Stimulated activated CD4-positive, alpha-beta T cell treated with anti-CD3 and anti-CD28 coated beads, Interleukin-2, amount 100 ng/mL, for 4 hours (primary cell): ENCODE results near the gene TNFAIP3.
"Not testable (repeated sequence)": the region's sequence is repeated elsewhere in the genome, so short reads cannot be mapped to it uniquely, and the experiment has no call there.

Source experiments
- DNase-seq: peaks from one replicate; pipeline ENCODE4 v3.0.0-alpha.2; 2020; ENCODE audit warnings: low read depth

TNFAIP3 gene

DNA sequence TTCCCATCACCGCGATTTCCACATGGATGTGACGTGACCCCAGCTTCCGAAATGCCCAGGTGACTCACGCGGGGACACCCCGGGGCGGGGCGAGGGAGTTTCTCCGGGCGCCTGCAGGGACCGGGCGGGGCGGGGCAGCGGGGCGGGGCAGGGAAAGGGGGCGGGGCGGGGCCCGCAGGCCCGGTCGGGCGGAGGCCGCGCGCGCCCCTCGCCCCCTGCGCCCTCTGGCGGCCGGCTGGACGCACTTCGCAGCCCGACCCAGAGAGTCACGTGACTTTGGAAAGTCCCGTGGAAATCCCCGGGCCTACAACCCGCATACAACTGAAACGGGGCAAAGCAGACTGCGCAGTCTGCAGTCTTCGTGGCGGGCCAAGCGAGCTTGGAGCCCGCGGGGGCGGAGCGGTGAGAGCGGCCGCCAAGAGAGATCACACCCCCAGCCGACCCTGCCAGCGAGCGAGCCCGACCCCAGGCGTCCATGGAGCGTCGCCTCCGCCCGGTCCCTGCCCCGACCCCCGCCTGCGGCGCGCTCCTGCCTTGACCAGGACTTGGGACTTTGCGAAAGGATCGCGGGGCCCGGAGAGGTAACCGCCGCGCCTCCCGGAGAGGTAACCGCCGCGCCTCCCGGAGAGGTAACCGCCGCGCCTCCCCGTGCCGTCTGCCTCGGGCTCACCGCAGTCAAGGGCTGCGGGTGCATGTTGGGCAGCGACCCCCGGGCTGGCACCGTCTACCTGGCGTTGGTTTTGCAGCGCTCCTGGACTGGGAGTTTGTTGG, at the start of gene TNFAIP3:
TSS of gene TNFAIP3 (plus strand) at position 346 of the 771 bp plus-strand sequence. CDS start 3,969 bp downstream, outside the sequence.
- DNase-seq, result peak; percentile 91

GRCh38 chr6:137818440-137818839, 48.6 kb upstream of the TNFAIP3 start:
- no peak for DNase-seq

DNA sequence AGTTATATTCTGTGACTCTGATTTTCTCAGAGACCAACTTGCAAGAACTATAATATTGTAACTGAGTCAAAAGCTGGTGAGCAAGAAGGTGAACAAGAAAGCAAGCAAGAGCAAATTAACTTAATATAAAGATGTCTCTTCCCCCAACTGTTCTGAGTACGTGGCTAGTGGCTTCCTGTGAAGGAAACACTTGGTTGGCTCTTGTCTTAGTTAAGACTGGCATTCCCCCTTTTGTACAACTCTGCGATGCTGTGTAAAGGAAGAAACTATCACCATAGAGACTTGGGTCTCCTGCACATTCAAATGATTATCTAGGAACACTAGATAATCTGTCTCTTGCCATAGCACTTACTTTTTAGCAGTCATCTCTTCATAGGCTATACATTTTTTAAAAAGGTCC, 47.3 kb upstream of the TNFAIP3 start:
- no peak for DNase-seq

DNA sequence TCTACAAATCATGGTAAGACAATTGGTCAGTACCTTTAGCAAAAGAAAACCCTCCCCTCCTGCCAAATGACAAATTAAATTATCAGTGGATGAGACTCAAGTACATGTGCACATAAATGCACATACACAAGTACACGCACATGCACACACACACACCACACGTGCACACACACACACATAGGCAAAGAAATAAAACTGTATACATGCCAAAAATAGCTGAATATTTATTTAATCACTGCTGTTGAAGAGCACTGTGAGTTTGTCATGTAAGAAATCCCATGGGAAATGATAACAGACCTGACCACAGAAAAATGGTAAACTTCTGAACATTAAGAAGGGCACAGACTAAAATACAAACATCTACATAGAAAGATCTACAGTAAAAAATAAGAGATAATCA, 46.6 kb upstream of the TNFAIP3 start:
- DNase-seq, result no peak

- DNase-seq, result no peak
Measured at GRCh38 chr6:137820952-137821351, 46.1 kb upstream of the TNFAIP3 start.

DNA sequence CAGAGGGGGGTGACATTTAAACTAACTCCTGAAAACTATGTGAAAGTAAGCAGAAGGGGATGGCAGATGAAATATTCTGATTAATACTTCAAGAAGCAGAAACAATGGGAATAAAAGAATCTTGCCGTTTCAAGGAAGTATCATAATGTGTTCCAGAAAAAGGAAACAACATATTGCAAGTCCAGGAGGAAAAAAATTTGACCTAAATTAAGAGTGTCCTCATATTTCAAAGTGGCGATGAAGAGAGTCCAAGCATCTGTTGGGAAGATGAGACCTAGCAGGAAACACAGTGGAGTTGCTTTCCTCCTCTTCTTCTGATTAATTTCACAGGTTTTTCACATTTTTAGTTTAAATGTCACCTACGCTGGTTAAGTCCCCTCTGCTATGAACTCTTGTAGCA, 45.6 kb upstream of the TNFAIP3 start:
- no peak for DNase-seq

GRCh38 chr6:137823826-137824555, 43.1 kb upstream of the TNFAIP3 start:
- peak; percentile 55 for DNase-seq

DNA sequence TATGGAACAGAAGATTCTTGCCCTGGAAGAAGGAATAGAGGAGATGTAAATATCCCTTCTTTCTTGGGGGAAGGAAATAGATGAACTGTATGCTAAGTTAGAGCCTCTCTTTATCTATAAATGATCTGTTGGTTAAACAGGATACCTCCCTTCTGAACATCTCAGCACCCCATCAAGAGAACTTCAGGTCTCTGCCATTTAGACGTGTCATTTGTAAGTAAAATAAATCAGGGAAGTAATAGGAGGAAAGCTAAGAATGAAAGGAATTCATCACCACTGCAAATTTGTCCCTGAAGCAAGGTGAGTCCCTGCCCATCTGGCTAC, 42.5 kb upstream of the TNFAIP3 start:
- no peak for DNase-seq

DNA sequence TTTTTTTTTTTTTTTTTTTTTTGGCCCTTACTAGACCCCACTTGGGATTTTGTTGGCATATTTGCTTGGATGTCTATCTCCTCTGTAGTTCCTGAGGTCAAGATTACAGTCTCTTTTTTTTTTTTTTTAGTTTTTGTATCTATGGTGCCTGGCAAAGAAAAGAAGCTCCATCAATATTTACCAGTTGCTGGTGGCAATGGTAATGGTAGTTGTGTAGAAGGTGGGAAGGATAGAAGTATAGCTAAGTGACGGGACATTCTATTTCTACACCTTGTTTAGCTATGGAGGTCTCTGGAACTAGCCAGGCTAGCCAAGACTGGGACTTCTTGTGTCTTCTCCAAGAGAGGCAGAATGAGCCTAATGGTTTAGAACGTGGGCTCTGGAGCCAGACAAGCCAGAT, 42.2 kb upstream of the TNFAIP3 start:
- no peak for DNase-seq

DNA sequence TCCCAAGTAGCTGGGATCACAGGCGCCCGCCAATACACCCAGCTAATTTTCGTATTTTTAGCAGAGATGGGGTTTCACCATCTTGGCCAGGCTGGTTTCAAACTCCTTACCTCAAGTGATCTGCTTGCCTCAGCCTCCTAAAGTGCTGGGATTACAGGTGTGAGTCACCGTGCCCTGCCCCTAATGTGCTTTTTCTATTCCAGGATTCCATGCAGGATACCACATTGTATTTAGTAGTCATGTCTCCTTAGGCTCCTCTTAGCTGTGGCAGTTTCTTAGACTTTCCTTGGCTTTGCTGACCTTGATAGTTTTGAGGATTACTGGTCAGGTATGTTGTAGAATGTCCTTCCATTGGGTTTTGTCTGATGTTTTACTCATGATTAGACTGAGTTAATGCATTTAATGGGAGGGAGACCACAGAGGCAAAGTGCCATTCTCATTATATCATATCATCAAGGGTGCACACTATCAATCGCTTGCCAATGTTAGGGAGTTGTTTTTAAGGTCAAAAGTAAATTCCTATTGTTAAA, 39.6 kb upstream of the TNFAIP3 start:
- DNase-seq, result no peak

GRCh38 chr6:137827977-137828810, 38.9 kb upstream of the TNFAIP3 start:
- DNase-seq, result no peak

GRCh38 chr6:137829641-137830083, 37.4 kb upstream of the TNFAIP3 start:
- DNase-seq, result no peak

- DNase-seq, result no peak
Measured at GRCh38 chr6:137830511-137830911, 36.5 kb upstream of the TNFAIP3 start.

DNA sequence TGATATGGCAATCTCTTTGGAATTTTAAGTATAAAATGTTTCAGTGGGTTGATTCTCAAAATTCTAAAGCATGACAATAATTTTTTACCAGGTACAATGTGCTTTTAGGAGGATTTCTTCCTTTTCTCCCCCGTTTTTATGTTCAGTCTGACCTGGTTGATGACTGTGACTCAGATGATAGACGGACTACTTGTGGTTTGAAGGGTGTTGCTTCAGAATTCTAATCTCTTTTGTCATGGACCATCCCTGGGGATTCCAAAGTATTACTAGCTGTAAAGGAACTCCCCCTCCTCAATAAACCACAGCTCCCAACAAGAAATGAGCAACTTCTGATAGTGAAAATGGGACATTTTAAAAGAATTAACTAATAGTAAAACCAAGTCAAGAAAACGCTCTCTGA, 34.9 kb upstream of the TNFAIP3 start:
- DNase-seq, result no peak

DNA sequence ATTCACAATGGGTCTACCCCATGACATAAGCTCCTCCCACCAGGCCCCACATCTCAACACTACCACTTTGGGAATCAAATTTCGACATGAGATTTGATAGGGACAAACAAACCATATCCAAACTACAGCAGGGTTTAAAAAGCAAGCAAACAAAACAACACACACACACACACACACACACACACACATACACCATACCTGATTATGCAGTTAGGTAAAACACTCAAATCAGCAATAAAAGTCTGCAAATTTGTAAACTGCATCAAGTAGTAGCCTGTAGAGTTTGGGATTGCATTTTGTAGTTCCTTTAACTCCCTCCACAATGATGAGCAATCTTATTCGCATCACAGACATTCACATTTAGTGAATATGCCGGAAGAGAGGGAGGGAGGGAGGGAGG, 32.6 kb upstream of the TNFAIP3 start:
- DNase-seq, result no peak

GRCh38 chr6:137836788-137837187, 30.3 kb upstream of the TNFAIP3 start:
- no peak for DNase-seq

GRCh38 chr6:137838090-137838489, 29.0 kb upstream of the TNFAIP3 start:
- not testable (repeated sequence) for DNase-seq

DNA sequence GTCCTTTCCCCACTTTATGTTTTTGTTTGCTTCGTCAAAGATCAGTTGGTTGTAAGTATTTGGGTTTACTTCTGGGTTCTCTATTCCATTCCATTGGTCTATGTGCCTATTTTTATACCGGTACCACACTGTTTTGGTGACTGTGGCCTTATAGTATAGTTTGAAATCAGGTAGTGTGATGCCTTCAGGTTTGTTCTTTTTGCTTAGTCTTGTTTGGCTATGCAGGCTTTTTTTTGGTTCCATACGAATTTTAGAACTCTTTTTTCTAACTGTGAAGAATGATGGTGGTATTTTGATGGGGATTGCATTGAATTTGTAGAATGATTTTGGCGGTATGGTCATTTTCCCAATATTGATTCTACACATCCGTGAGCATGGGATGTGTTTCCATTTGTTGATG, 28.5 kb upstream of the TNFAIP3 start:
- DNase-seq, result not testable (repeated sequence)

- no peak for DNase-seq
Measured at GRCh38 chr6:137839076-137839475, 28.0 kb upstream of the TNFAIP3 start.

DNA sequence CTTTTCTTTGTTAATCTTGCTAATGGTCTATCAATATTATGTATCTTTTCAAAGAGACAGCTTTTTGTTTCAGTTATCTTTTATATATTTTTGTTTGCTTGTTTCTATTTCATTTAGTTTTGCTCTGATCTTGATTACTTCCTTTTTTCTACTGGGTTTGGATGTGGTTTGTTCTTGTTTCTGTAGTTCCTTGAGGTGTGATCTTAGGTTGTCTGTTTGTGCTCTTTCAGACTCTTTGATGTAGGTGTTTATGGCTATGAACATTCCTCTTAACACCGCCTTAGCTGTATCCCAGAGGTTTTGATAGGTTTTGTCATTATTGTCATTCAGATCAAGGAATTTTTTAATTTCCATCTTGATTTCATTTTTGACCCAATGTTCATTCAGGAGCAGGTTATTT, 26.8 kb upstream of the TNFAIP3 start:
- no peak for DNase-seq

DNA sequence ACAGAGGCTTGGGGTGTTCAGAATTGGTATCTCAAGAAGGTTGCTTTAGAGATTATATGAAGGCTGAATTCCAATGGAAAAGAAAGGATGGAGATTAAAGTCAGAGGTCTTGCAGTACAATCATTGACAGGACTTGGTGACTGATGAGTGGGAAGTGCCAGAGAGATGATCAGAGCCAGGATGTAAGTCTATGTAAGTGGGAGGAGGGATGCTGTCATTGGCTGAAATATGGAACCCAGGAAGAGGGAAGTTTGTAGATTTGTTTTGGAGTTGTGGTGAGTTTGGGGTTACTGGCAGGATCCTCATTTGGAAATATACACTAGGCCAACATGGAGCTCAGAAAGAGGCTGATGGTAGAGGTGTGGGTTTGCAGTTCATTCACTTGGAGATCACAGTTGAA, 23.8 kb upstream of the TNFAIP3 start:
- no peak for DNase-seq

GRCh38 chr6:137844327-137844726, 22.7 kb upstream of the TNFAIP3 start:
- not testable (repeated sequence) for DNase-seq
